ENCODE results near the gene SAXO2.

DNA sequence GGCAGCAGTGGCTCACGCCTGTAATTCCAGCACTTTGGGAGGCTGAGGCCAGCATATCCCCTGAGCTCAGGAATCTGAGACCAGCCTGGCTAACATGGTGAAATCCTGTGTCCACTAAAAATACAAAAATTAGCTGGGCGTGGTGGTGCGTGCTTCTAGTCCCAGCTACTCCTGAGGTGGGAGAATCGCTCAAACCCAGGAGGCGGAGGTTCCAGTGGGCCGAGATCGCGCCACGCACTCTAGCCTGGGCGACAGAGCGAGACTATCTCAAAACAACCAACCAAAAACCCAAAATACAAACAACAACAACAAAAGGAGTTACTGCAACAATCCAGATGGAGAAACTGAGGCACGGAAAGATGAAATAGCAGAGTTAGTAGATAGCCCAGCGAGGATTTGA is 35.4 kb downstream of the SAXO2 start:
- TF ChIP-seq, protein P1, sequence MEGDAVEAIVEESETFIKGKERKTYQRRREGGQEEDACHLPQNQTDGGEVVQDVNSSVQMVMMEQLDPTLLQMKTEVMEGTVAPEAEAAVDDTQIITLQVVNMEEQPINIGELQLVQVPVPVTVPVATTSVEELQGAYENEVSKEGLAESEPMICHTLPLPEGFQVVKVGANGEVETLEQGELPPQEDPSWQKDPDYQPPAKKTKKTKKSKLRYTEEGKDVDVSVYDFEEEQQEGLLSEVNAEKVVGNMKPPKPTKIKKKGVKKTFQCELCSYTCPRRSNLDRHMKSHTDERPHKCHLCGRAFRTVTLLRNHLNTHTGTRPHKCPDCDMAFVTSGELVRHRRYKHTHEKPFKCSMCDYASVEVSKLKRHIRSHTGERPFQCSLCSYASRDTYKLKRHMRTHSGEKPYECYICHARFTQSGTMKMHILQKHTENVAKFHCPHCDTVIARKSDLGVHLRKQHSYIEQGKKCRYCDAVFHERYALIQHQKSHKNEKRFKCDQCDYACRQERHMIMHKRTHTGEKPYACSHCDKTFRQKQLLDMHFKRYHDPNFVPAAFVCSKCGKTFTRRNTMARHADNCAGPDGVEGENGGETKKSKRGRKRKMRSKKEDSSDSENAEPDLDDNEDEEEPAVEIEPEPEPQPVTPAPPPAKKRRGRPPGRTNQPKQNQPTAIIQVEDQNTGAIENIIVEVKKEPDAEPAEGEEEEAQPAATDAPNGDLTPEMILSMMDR (IDR thresholded peaks at IDR 0.05): no peak
- TF ChIP-seq EP300 (IDR thresholded peaks at IDR 0.05) (no peak), POLR2AphosphoS5 (IDR thresholded peaks at IDR 0.05) (no peak)

All from gastroesophageal sphincter (tissue), 3 donors.